OCI-LY7 (cell line): ENCODE data around the gene CSF1. TPM values are rescaled to one million over a fixed set of nuclear protein-coding genes. Genes with fewer than 3 reads are reported as not detected.

Source experiments
- BruUV-seq: library from RNA; stranded (reverse); fragments of 400-500 nt; replicated peaks from 2 replicates; lab custom pipeline; 2021; lab: Mats Ljungman, UMichigan
- CTCF ChIA-PET: fragments of 300-600 bp; sonication (Branson Sonifier 250); formaldehyde crosslinking; loops from one replicate; lab custom pipeline; 2022; ENCODE audit warnings: antibody characterized with exemption; ENCODE audit not compliant: unreplicated experiment; lab: Charles Lee
- POLR2A ChIA-PET: fragments of 300-600 bp; sonication (Branson Sonifier 250); formaldehyde crosslinking; loops from one replicate; lab custom pipeline; 2022; ENCODE audit warnings: antibody characterized with exemption; lab: Charles Lee
- DNase-seq: peaks from one replicate; pipeline ENCODE4 v3.0.0-alpha.2; 2015; ENCODE audit warnings: low spot score
- H2AFZ ChIP-seq: fragments of 200-600 bp; sonication (generic), shearing (Covaris generic); 2 replicates; pipeline ENCODE4 v1.6.1; 2014; ENCODE audit warnings: mild to moderate bottlenecking, antibody characterized with exemption, low read length, moderate library complexity
- H3K27ac ChIP-seq: fragments of 200-600 bp; sonication (generic); 2 replicates; pipeline ENCODE4 v1.5.1; 2014; ENCODE audit warnings: mixed run types, low read depth, mild to moderate bottlenecking, moderate library complexity, low read length, inconsistent platforms; ENCODE audit not compliant: poor library complexity, severe bottlenecking
- H3K36me3 ChIP-seq: fragments of 200-600 bp; sonication (generic); 2 replicates; pipeline ENCODE4 v1.6.1; 2014; ENCODE audit warnings: mild to moderate bottlenecking, antibody characterized with exemption, low read length, moderate library complexity, mixed read lengths; ENCODE audit not compliant: insufficient read depth
- H3K4me1 ChIP-seq: fragments of 200-600 bp; sonication (generic); 2 replicates; pipeline ENCODE4 v1.5.1; 2014; ENCODE audit warnings: mild to moderate bottlenecking, low read length; ENCODE audit not compliant: insufficient read depth, poor library complexity, severe bottlenecking
- H3K4me2 ChIP-seq: fragments of 200-600 bp; sonication (generic); 2 replicates; pipeline ENCODE4 v1.6.1; 2014; ENCODE audit warnings: mild to moderate bottlenecking, low read length
- H3K4me3 ChIP-seq: fragments of 200-600 bp; sonication (generic); 2 replicates; pipeline ENCODE4 v1.5.1; 2014; ENCODE audit warnings: mild to moderate bottlenecking, low read depth, low read length; ENCODE audit not compliant: poor library complexity, severe bottlenecking
- H3K79me2 ChIP-seq: fragments of 200-600 bp; sonication (generic); 2 replicates; pipeline ENCODE4 v1.6.1; 2016; ENCODE audit warnings: low read depth, mild to moderate bottlenecking, low read length, moderate library complexity, mixed read lengths; ENCODE audit not compliant: insufficient read depth
- H3K9me2 ChIP-seq: fragments of 200-600 bp; sonication (generic); 2 replicates; pipeline ENCODE4 v1.6.1; 2016; ENCODE audit warnings: mild to moderate bottlenecking, low read length, mixed read lengths; ENCODE audit not compliant: insufficient read depth
- H3K9me3 ChIP-seq: fragments of 200-600 bp; sonication (generic); 2 replicates; pipeline ENCODE4 v1.6.1; 2014; ENCODE audit warnings: mild to moderate bottlenecking, mixed run types, low read length, mixed read lengths
- H4K20me1 ChIP-seq: fragments of 200-600 bp; sonication (generic); 2 replicates; pipeline ENCODE4 v1.6.1; 2014; ENCODE audit warnings: mild to moderate bottlenecking, antibody characterized with exemption, low read length, moderate library complexity, mixed read lengths; ENCODE audit not compliant: insufficient read depth
- EZH2phosphoT487 ChIP-seq: fragments of 200-600 bp; sonication (generic); IDR thresholded peaks from 2 replicates; pipeline ENCODE4 v1.6.1; 2018; ENCODE audit warnings: low read depth, borderline replicate concordance, mild to moderate bottlenecking, mixed run types, antibody characterized with exemption, low read length, moderate library complexity, mixed read lengths
- intact Hi-C: fragments of 100-400 bp; cut with micrococcal nuclease; formaldehyde crosslinking; loops from one replicate; pipeline ENCODE4 v1.10.0; 2022; ENCODE audit not compliant: unreplicated experiment
- total RNA-seq, 2 experiments: library from RNA; depleted of rRNA in 1 of 2; stranded (reverse); fragments of >200 nt in 1 of 2; shearing (Covaris generic) in 1 of 2; gene quantifications; 2 replicates each; pipeline ENCODE4 v1.2.3, GENCODE V29; 2014 to 2022
- TF ChIP-seq, protein P1 (sequence below): fragments of 200-600 bp; sonication (generic); conservative IDR thresholded peaks from 2 replicates; pipeline ENCODE4 v1.5.1; 2014; ENCODE audit warnings: mild to moderate bottlenecking, antibody characterized with exemption, low read length, moderate library complexity, mixed read lengths

The CSF1 gene
- total RNA-seq, 2 experiments from 2014 or later = not detected

DNA sequence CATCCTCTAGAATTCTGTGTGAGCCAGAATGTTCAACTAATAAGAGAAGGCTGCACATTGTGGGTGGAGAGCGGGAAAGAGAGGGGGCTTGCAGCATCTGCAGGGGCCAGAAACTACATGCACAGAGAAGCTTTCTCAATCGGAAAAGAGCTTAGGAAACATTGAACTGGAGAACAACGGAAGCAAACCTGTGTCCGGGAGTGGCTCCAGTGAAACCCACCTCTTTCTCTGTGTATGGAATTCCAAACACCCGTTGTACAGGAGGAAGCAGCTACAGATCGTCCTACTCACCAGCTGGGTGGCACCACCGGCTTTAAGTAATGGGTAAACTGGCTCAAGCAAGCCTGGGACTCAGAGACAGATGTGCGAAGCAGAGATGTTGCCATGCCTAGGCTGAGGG is 14.0 kb upstream of the CSF1 start:
- BruUV-seq = no TSS peak
- Histone ChIP-seq H3K27ac (no peak overlapping the region), H3K9me2 (no peaks in the 10 kb centered on the region), H3K4me3 (no peak overlapping the region), H3K9me3 (no peaks in the 10 kb centered on the region), H3K4me2 (no peak overlapping the region), H3K4me1 (peaks cover 6% of the 10 kb centered on the region), H3K79me2 (no peaks in the 10 kb centered on the region), H2AFZ (no peak overlapping the region), H4K20me1 (no peaks in the 10 kb centered on the region), H3K36me3 (no peaks in the 10 kb centered on the region)
- ChIA-PET CTCF (no interaction called here), POLR2A (interaction anchor here (0.6 to 1.2 kb wide), 2 partner anchors 10 to 24 kb away, joined by 3 to 5 read pairs; no protein-coding TSS in a partner anchor)
- intact Hi-C loops = no loop called here
- no peak for TF ChIP-seq EZH2phosphoT487
- no peak for DNase-seq

DNA sequence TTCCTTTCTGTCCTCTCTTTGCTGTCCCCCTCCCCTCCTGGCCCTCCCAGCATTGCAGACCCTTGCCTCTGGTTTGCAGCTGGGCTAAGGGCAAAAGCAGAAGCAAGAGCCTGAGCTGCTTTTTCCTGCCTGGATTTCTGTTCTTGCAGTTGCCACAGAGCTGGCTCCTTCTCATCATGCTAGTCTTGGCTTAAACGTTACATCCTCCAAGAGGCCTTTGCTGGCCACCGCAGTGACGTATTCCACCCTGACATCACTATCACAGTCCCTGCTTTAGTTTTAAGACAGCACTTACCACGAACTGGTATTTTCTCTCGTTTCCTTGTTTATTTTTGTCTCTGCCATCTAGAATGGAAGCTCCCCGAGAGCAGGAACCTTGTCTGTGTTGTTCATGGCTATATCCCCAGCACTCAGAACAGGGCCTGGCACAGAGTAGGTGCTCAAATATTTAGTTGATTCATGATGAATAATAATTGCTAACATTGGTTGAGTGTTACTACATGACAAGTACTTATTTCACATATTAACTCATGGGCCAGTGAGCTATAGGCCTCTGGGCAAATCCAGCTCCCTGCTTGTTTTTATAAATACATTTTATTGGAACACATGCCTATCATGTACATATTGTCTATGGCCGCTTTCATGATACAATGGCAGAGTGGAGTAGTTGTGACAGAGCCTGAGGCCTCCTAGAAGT is 13.2 kb upstream of the CSF1 start:
- no TSS peak for BruUV-seq
- no peaks in the 10 kb centered on the region for H4K20me1 ChIP-seq
- no peak for DNase-seq
- H3K79me2 ChIP-seq = no peaks in the 10 kb centered on the region
- TF ChIP-seq, protein P1, sequence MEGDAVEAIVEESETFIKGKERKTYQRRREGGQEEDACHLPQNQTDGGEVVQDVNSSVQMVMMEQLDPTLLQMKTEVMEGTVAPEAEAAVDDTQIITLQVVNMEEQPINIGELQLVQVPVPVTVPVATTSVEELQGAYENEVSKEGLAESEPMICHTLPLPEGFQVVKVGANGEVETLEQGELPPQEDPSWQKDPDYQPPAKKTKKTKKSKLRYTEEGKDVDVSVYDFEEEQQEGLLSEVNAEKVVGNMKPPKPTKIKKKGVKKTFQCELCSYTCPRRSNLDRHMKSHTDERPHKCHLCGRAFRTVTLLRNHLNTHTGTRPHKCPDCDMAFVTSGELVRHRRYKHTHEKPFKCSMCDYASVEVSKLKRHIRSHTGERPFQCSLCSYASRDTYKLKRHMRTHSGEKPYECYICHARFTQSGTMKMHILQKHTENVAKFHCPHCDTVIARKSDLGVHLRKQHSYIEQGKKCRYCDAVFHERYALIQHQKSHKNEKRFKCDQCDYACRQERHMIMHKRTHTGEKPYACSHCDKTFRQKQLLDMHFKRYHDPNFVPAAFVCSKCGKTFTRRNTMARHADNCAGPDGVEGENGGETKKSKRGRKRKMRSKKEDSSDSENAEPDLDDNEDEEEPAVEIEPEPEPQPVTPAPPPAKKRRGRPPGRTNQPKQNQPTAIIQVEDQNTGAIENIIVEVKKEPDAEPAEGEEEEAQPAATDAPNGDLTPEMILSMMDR = no peak
- no peak for TF ChIP-seq EZH2phosphoT487
- H2AFZ ChIP-seq = no peak overlapping the region
- ChIA-PET CTCF (interaction anchor here (0.5 kb wide), 1 partner anchor 1097 kb away, joined by 4 read pairs; no protein-coding TSS in a partner anchor), POLR2A (interaction anchor here (0.6 to 1.2 kb wide), 2 partner anchors 11 to 84 kb away, joined by 3 to 5 read pairs; no protein-coding TSS in a partner anchor)
- no peaks in the 10 kb centered on the region for H3K4me1 ChIP-seq
- no peaks in the 10 kb centered on the region for H3K36me3 ChIP-seq
- intact Hi-C loops = no loop called here
- H3K9me3 ChIP-seq = no peaks in the 10 kb centered on the region
- no peak overlapping the region for H3K27ac ChIP-seq
- no peak overlapping the region for H3K4me2 ChIP-seq
- no peak overlapping the region for H3K4me3 ChIP-seq
- H3K9me2 ChIP-seq = no peaks in the 10 kb centered on the region

DNA sequence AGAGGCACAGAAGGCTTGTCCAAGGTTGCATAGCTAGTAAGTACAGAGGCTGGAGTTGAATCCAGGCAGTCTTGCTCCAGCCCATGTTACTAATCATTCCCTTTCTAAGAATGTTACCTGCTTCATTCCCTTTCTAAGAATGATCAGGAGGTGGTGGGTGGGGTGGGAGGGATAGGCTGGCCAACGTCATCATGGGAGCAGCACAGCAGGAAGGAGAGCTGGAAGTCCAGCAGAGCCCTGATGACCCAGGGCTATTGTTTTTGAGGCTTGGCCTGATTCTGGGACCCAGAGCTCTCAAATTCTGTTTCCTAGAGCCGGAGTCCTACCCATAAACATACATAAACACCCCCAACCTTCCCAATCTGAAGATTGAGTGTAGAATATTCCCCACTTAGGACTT is 11.8 kb upstream of the CSF1 start:
- Histone ChIP-seq H2AFZ (no peak overlapping the region), H3K9me3 (no peaks in the 10 kb centered on the region), H3K27ac (no peak overlapping the region), H3K4me1 (no peaks in the 10 kb centered on the region), H4K20me1 (no peaks in the 10 kb centered on the region), H3K4me2 (no peak overlapping the region), H3K79me2 (no peaks in the 10 kb centered on the region), H3K36me3 (no peaks in the 10 kb centered on the region), H3K4me3 (no peak overlapping the region), H3K9me2 (no peaks in the 10 kb centered on the region)
- CTCF ChIA-PET = no interaction called here
- DNase-seq = no peak
- POLR2A ChIA-PET = no interaction called here
- BruUV-seq = no TSS peak
- TF ChIP-seq EZH2phosphoT487 = no peak
- intact Hi-C loops = no loop called here
